GM12878 (cell line): Measurements from ENCODE around the gene RBBP8NL. TPM values are rescaled to one million over a fixed set of nuclear protein-coding genes. Genes with fewer than 3 reads are reported as not detected.

Source experiments
- ATAC-seq: fragments of 200-7000 bp; cut with Tn5 transposase; 3 replicates; pipeline ENCODE4 v1.9.1; 2020; ENCODE audit warnings: mild to moderate bottlenecking, moderate library complexity
- BruUV-seq: library from RNA; stranded (reverse); fragments of 400-500 nt; replicated peaks from 2 replicates; lab custom pipeline; 2021; lab: Mats Ljungman, UMichigan
- CTCF ChIA-PET: fragments of 300-600 bp; sonication (Branson Sonifier 250); formaldehyde crosslinking; extraction: SDS; loops from one replicate; lab custom pipeline; 2021; ENCODE audit warnings: inconsistent platforms; lab: Yijun Ruan, JAX
- POLR2A ChIA-PET: fragments of 350-600 bp; formaldehyde crosslinking; extraction: SDS; loops from one replicate; lab custom pipeline; 2021; ENCODE audit warnings: inconsistent platforms; lab: Charles Lee
- RAD21 ChIA-PET: fragments of 300-600 bp; sonication (Branson Sonifier 250); formaldehyde crosslinking; loops from one replicate; lab custom pipeline; 2023; ENCODE audit warnings: antibody characterized with exemption; ENCODE audit not compliant: unreplicated experiment; lab: Charles Lee
- SMC1A ChIA-PET: fragments of 300-600 bp; sonication (Branson Sonifier 250); formaldehyde crosslinking; loops from one replicate; lab custom pipeline; 2023; ENCODE audit not compliant: unreplicated experiment, uncharacterized antibody; lab: Charles Lee
- DNase-seq: peaks from one replicate; pipeline ENCODE4 v3.0.0-alpha.2; 2011; ENCODE audit warnings: low read depth, low spot score
- FAIRE-seq: peaks from 3 replicates; lab custom pipeline; 2011; peaks lifted over from hg19 to GRCh38; lab: Jason Lieb, UNC
- H2AFZ ChIP-seq: 2 replicates; pipeline ENCODE4 v1.6.0; 2011; ENCODE audit warnings: low read depth, low read length, control low read depth; ENCODE audit not compliant: control insufficient read depth
- H3K27ac ChIP-seq: 2 replicates; pipeline ENCODE4 v1.5.1; 2011; ENCODE audit warnings: control low read depth; ENCODE audit not compliant: control insufficient read depth, insufficient read depth
- H3K27me3 ChIP-seq, 2 experiments: replicated peaks in 1 of 2; 2 replicates each; pipeline versions ENCODE4 v1.6.0 to v1.6.1; 2011; ENCODE audit warnings: low read length in 1 of 2; ENCODE audit not compliant: control insufficient read depth in 2 of 2, insufficient read depth in 2 of 2
- H3K36me3 ChIP-seq, 2 experiments: 2 replicates each; pipeline ENCODE4 v1.5.1; 2011; ENCODE audit warnings: low read length in 1 of 2; ENCODE audit not compliant: control insufficient read depth in 2 of 2, insufficient read depth in 2 of 2
- H3K4me1 ChIP-seq: 2 replicates; pipeline ENCODE4 v1.6.1; 2011; ENCODE audit warnings: mild to moderate bottlenecking, low read length, moderate library complexity, mixed read lengths; ENCODE audit not compliant: control insufficient read depth, insufficient read depth
- H3K4me2 ChIP-seq: 2 replicates; pipeline ENCODE4 v1.6.0; 2011; ENCODE audit warnings: control low read depth; ENCODE audit not compliant: control insufficient read depth, insufficient read depth
- H3K4me3 ChIP-seq: fragments of 200-600 bp; sonication (generic); 2 replicates; pipeline ENCODE4 v1.5.1; 2016
- H3K79me2 ChIP-seq: 2 replicates; pipeline ENCODE4 v1.6.0; 2011; ENCODE audit warnings: low read length; ENCODE audit not compliant: control insufficient read depth, insufficient read depth
- H3K9ac ChIP-seq: 2 replicates; pipeline ENCODE4 v1.8.0; 2011; ENCODE audit warnings: low read length, control low read depth, mixed read lengths; ENCODE audit not compliant: control insufficient read depth, insufficient read depth
- H3K9me3 ChIP-seq: replicated peaks from 3 replicates; pipeline ENCODE4 v1.5.1; 2011; ENCODE audit warnings: mild to moderate bottlenecking, low read length; ENCODE audit not compliant: control insufficient read depth, insufficient read depth
- H4K20me1 ChIP-seq: 2 replicates; pipeline ENCODE4 v1.6.0; 2011; ENCODE audit not compliant: control insufficient read depth, insufficient read depth
- CHD2 ChIP-seq: IDR thresholded peaks from 2 replicates; pipeline ENCODE4 v1.6.1; 2011; ENCODE audit warnings: low read depth, low read length, improper control_type of control experiment, borderline replicate concordance
- MEF2A ChIP-seq: IDR thresholded peaks from 2 replicates; pipeline ENCODE4 v1.6.1; 2011; ENCODE audit warnings: low read depth, mild to moderate bottlenecking, low read length, moderate library complexity; ENCODE audit not compliant: insufficient read depth
- POU2F2 ChIP-seq: IDR thresholded peaks from 3 replicates; pipeline ENCODE4 v1.6.1; 2011; ENCODE audit warnings: low read depth, mild to moderate bottlenecking, low read length, borderline replicate concordance
- RAD51 ChIP-seq: fragments of 450-650 bp; IDR thresholded peaks from 2 replicates; pipeline ENCODE4 v1.6.1; 2016; ENCODE audit warnings: moderate library complexity, mild to moderate bottlenecking, inconsistent platforms
- SIN3A ChIP-seq: IDR thresholded peaks from 2 replicates; pipeline ENCODE4 v1.6.1; 2012; ENCODE audit warnings: low read depth, low read length, improper control_type of control experiment
- SIX5 ChIP-seq: IDR thresholded peaks from 2 replicates; pipeline ENCODE4 v1.6.1; 2011; ENCODE audit warnings: mild to moderate bottlenecking, low read depth, low read length, moderate library complexity; ENCODE audit not compliant: severe bottlenecking
- SUZ12 ChIP-seq: fragments of 200-600 bp; sonication (generic); IDR thresholded peaks from one replicate; pipeline ENCODE4 v1.6.1; 2018; ENCODE audit warnings: antibody characterized with exemption, mild to moderate bottlenecking; ENCODE audit not compliant: unreplicated experiment
- ZNF274 ChIP-seq: IDR thresholded peaks from one replicate; pipeline ENCODE4 v1.8.0; 2011; ENCODE audit not compliant: insufficient read length, insufficient read depth
- WGBS: methylation state at CpG from one replicate; pipeline ENCODE4 v1.1.6; 2016; ENCODE audit warnings: low lambda C conversion rate; ENCODE audit not compliant: insufficient replicate concordance, insufficient coverage; ENCODE audit errors: missing lambda C conversion rate; 5-methylcytosine and 5-hydroxymethylcytosine counted together
- in situ Hi-C: fragments of 300-500 bp; cut with MboI; formaldehyde crosslinking; loops from 9 replicates; pipeline ENCODE4 v1.14.3; 2018; ENCODE audit warnings: mixed read lengths
- intact Hi-C: fragments of 100-400 bp; cut with micrococcal nuclease; formaldehyde crosslinking; loops from one replicate; pipeline ENCODE4 v1.14.2; 2022; ENCODE audit not compliant: unreplicated experiment
- polyA plus RNA-seq, 11 experiments: library from polyadenylated mRNA; depleted of rRNA in 4 of 11; unstranded in 6 of 11; stranded (reverse) in 5 of 11; fragments of >200 nt; fragmentation: Nextera tagmentation in 4 of 11; fragmentation: Illumina TruSeq in 1 of 11; extraction: Ambion mirVana in 4 of 11; extraction: Trizol in 1 of 11; gene quantifications; 1 replicate in 1 of 11; 2 replicates in 10 of 11; pipeline versions ENCODE4 v1.2.1 to v1.2.3, GENCODE V29; 2011 to 2016; ENCODE audit warnings: inconsistent platforms in 2 of 11, missing spikeins in 2 of 11, low read depth in 1 of 11
- total RNA-seq, 4 experiments: library from RNA; depleted of rRNA in 3 of 4; stranded (reverse); fragments of >200 nt in 3 of 4; fragmentation: Illumina TruSeq in 1 of 4; extraction: Trizol in 1 of 4; gene quantifications; 2 replicates each; pipeline versions ENCODE4 v1.2.1 to v1.2.3, GENCODE V29; 2013 to 2021
- TF ChIP-seq, protein P1 (sequence below): fragments of 450-650 bp; IDR thresholded peaks from 2 replicates; pipeline ENCODE4 v1.6.1; 2016; ENCODE audit warnings: mild to moderate bottlenecking, moderate library complexity, borderline replicate concordance
- TF ChIP-seq, protein P2 (sequence below): IDR thresholded peaks from 2 replicates; pipeline ENCODE4 v1.6.1; 2011; ENCODE audit warnings: borderline replicate concordance, low read depth, mild to moderate bottlenecking, moderate library complexity, low read length; ENCODE audit not compliant: insufficient read depth, poor library complexity, severe bottlenecking
- TF ChIP-seq, protein P3 (sequence below): IDR thresholded peaks from 2 replicates; pipeline ENCODE4 v1.6.1; 2011; ENCODE audit warnings: low read depth, mild to moderate bottlenecking, low read length, moderate library complexity, borderline replicate concordance; ENCODE audit errors: extremely low read depth

Gene RBBP8NL
- total and polyA plus RNA-seq, 10 of the 15 experiments (the other 5 are each of a cell fraction or from before 2014, with no cell fraction given), result not detected

DNA sequence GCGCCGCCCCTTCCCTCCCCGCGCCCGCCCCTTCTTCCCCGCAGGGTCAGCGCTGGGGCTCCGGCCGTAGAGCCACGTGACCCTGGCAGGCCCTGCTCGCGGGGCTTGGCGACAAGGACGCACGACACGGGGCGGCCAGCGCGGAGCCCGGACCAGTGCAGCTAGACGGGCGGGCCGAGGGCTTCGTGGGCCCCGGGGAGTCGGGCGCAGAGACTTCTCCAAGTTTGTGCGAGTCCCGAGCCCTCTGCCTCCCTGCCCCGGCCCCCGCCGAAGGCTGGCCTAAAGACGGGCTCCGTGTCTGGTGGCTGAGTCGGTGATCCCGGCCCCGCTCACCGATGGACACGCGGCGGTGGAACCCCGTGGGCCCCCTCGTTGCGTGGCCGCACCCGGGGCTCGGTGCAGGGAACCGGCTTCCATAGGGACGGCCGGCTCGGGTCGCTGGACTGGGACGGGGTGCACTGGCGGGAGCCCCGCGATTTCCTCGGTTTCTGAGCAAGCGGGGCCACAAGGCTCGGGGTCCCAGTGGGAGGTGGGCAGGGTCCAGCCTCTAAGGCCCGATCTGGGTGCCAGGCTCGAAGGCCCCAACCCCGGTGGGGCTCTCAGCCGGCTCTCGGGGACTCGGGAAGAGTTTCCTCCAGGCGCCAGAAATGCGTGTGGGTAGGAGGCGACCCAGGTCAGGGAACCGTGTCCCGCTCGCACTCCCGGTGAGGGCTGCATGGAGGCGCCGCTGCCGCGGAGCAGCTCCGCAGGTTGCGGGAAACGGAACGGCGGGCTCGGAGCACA is 48.9 kb upstream of the RBBP8NL start:
- no TSS peak for BruUV-seq

DNA sequence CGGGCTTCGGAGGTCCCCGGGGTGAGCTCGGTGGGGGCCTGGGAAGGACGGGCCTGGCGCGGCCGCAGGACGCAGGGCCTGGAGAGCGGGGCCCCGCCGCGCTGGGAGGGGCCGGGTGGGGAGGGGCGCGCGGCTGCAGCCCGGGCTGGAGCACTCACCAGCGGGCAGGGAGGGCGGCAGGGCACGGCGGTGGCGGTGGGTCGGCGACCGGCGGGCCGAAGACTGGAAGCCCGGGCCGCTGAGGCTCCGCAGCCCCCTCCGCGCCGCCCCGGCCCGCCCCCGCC is 48.4 kb upstream of the RBBP8NL start, which contains the start of gene GATA5:
GATA5 (minus strand) TSS at position 224 of the 284 bp plus-strand sequence. CDS start 474 bp downstream, outside the sequence.
- Histone ChIP-seq H3K9ac (no peak within 1 kb of the TSS), H3K4me2 (no peak within 1 kb of the TSS), H3K4me3 (no peak within 1 kb of the TSS), H4K20me1 (no peaks in the 10 kb centered on the region), H3K4me1 (no peaks in the 10 kb centered on the region), H3K27ac (no peak within 1 kb of the TSS), H3K27me3 (peaks cover 6 to 17% of the 10 kb centered on the region in 2 experiments; a peak in 3 of 4 replicates), H3K9me3 (no peaks in the 10 kb centered on the region), H3K36me3 (no peaks in the 10 kb centered on the region), H3K79me2 (no peaks in the 10 kb centered on the region), H2AFZ (no peak within 1 kb of the TSS)
- RAD21 ChIA-PET, result no interaction called here
- no peak for ATAC-seq
- POLR2A ChIA-PET, result no interaction called here
- in situ Hi-C loops, result no loop called here
- SMC1A ChIA-PET, result no interaction called here
- WGBS, result 5% methylated on average over 8 of the region's 37 CpGs
- DNase-seq, result no peak
- BruUV-seq, result no TSS peak
- no peak for FAIRE-seq
- intact Hi-C loops, result no loop called here
- CTCF ChIA-PET, result no interaction called here
- TF ChIP-seq SIN3A (no peak), MEF2A (no peak), SIX5 (no peak), POU2F2 (no peak), ZNF274 (no peak)
- TF ChIP-seq, protein P1, sequence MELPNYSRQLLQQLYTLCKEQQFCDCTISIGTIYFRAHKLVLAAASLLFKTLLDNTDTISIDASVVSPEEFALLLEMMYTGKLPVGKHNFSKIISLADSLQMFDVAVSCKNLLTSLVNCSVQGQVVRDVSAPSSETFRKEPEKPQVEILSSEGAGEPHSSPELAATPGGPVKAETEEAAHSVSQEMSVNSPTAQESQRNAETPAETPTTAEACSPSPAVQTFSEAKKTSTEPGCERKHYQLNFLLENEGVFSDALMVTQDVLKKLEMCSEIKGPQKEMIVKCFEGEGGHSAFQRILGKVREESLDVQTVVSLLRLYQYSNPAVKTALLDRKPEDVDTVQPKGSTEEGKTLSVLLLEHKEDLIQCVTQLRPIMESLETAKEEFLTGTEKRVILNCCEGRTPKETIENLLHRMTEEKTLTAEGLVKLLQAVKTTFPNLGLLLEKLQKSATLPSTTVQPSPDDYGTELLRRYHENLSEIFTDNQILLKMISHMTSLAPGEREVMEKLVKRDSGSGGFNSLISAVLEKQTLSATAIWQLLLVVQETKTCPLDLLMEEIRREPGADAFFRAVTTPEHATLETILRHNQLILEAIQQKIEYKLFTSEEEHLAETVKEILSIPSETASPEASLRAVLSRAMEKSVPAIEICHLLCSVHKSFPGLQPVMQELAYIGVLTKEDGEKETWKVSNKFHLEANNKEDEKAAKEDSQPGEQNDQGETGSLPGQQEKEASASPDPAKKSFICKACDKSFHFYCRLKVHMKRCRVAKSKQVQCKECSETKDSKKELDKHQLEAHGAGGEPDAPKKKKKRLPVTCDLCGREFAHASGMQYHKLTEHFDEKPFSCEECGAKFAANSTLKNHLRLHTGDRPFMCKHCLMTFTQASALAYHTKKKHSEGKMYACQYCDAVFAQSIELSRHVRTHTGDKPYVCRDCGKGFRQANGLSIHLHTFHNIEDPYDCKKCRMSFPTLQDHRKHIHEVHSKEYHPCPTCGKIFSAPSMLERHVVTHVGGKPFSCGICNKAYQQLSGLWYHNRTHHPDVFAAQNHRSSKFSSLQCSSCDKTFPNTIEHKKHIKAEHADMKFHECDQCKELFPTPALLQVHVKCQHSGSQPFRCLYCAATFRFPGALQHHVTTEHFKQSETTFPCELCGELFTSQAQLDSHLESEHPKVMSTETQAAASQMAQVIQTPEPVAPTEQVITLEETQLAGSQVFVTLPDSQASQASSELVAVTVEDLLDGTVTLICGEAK, result no peak
- TF ChIP-seq, protein P2, sequence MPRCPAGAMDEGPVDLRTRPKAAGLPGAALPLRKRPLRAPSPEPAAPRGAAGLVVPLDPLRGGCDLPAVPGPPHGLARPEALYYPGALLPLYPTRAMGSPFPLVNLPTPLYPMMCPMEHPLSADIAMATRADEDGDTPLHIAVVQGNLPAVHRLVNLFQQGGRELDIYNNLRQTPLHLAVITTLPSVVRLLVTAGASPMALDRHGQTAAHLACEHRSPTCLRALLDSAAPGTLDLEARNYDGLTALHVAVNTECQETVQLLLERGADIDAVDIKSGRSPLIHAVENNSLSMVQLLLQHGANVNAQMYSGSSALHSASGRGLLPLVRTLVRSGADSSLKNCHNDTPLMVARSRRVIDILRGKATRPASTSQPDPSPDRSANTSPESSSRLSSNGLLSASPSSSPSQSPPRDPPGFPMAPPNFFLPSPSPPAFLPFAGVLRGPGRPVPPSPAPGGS, result no peak

More for the DNA sequence above, 48.9 kb upstream of the RBBP8NL start:
- no peaks in the 10 kb centered on the region for H3K79me2 ChIP-seq
- H2AFZ ChIP-seq, result no peak overlapping the region
- intact Hi-C loops (no loop called here), in situ Hi-C loops (no loop called here)
- 18% methylated on average over 53 of the region's 82 CpGs for WGBS
- ChIA-PET CTCF (no interaction called here), RAD21 (no interaction called here), SMC1A (no interaction called here), POLR2A (no interaction called here)
- H3K27ac ChIP-seq, result no peak overlapping the region
- no peak for TF ChIP-seq CHD2
- TF ChIP-seq, protein P3, sequence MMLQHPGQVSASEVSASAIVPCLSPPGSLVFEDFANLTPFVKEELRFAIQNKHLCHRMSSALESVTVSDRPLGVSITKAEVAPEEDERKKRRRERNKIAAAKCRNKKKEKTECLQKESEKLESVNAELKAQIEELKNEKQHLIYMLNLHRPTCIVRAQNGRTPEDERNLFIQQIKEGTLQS, result no peak
- peak; percentile 69 for TF ChIP-seq SUZ12
- TF ChIP-seq RAD51, result no peak
- no peak overlapping the region for H3K9ac ChIP-seq
- no peaks in the 10 kb centered on the region for H4K20me1 ChIP-seq
- no peak for ATAC-seq
- no peaks in the 10 kb centered on the region for H3K9me3 ChIP-seq
- no peaks in the 10 kb centered on the region for H3K4me1 ChIP-seq
- no peak for DNase-seq
- H3K4me2 ChIP-seq, result no peak overlapping the region
- no peak overlapping the region for H3K4me3 ChIP-seq
- H3K36me3 ChIP-seq, result no peaks in the 10 kb centered on the region
- FAIRE-seq, result no peak
- peaks cover 6 to 16% of the 10 kb centered on the region in 2 experiments; a peak in 3 of 4 replicates for H3K27me3 ChIP-seq
